HCT116 (cell line): Measurements from ENCODE around the gene ATXN7L1. TPM values are rescaled to one million over a fixed set of nuclear protein-coding genes. Genes with fewer than 3 reads are reported as not detected.

ENCODE experiments used
- ATAC-seq: fragments of 200-7000 bp; cut with Tn5 transposase; 2 replicates; pipeline ENCODE4 v1.9.1; 2020; ENCODE audit warnings: mild to moderate bottlenecking, moderate library complexity
- BruUV-seq: library from RNA; stranded (reverse); fragments of 400-500 nt; replicated peaks from 2 replicates; lab custom pipeline; 2021; lab: Mats Ljungman, UMichigan
- CTCF ChIA-PET: fragments of 300-600 bp; sonication (Branson Sonifier 250); formaldehyde crosslinking; loops from one replicate; lab custom pipeline; 2021; ENCODE audit warnings: antibody characterized with exemption; lab: Charles Lee
- POLR2A ChIA-PET: fragments of 300-600, 350-600 bp; sonication (Branson Sonifier 250); formaldehyde crosslinking; loops from one replicate; lab custom pipeline; 2021; ENCODE audit warnings: antibody characterized with exemption; lab: Charles Lee
- RAD21 ChIA-PET, 2 experiments: fragments of 300-600 bp; sonication (Branson Sonifier 250); formaldehyde crosslinking; loops; one replicate each; lab custom pipeline; 2023; ENCODE audit warnings: low total read pairs in 2 of 2; ENCODE audit not compliant: uncharacterized antibody in 2 of 2, unreplicated experiment in 2 of 2, low non-redundant PET in 1 of 2; lab: Charles Lee
- DNase-seq: peaks from one replicate; pipeline ENCODE4 v3.0.0-alpha.2; 2010; ENCODE audit warnings: low read depth, low spot score
- H2AFZ ChIP-seq: fragments of 200-600 bp; shearing (Covaris generic), sonication (generic); 2 replicates; pipeline ENCODE4 v1.6.1; 2017; ENCODE audit warnings: low read depth, mixed run types, mixed read lengths, antibody characterized with exemption, low read length; ENCODE audit not compliant: poor library complexity, severe bottlenecking
- H3K27ac ChIP-seq: 2 replicates; pipeline ENCODE4 v1.5.1; 2012; ENCODE audit warnings: low read depth, low read length
- H3K27me3 ChIP-seq: fragments of 200-600 bp; sonication (generic); 2 replicates; pipeline ENCODE4 v1.6.1; 2016; ENCODE audit warnings: mixed run types, low read length, mixed read lengths; ENCODE audit not compliant: insufficient read depth
- H3K36me3 ChIP-seq, 2 experiments: fragments of 200-500 bp in 1 of 2; fragments of 200-600 bp in 1 of 2; sonication (Bioruptor generic) in 1 of 2; sonication (generic) in 1 of 2; 2 replicates each; pipeline versions ENCODE4 v1.5.1 to v1.6.1; 2014 to 2016; ENCODE audit warnings: low read length in 2 of 2, inconsistent platforms in 1 of 2, mixed read lengths in 1 of 2, mixed run types in 1 of 2; ENCODE audit not compliant: insufficient read depth in 2 of 2, control insufficient read depth in 1 of 2
- H3K4me1 ChIP-seq, 2 experiments: fragments of 200-600 bp in 1 of 2; sonication (generic) in 1 of 2; 2 replicates each; pipeline versions ENCODE4 v1.5.1 to v1.6.1; 2012 to 2017; ENCODE audit warnings: low read length in 2 of 2, inconsistent platforms in 1 of 2, mild to moderate bottlenecking in 1 of 2, mixed read lengths in 1 of 2, mixed run types in 1 of 2, moderate library complexity in 1 of 2; ENCODE audit not compliant: insufficient read depth in 2 of 2, control insufficient read depth in 1 of 2
- H3K4me2 ChIP-seq: fragments of 200-600 bp; sonication (generic); 2 replicates; pipeline ENCODE4 v1.6.1; 2017; ENCODE audit warnings: mixed run types, low read length, mixed read lengths
- H3K4me3 ChIP-seq, 2 experiments: fragments of 200-600 bp in 1 of 2; sonication (generic) in 1 of 2; replicated peaks in 1 of 2; 2 replicates each; pipeline ENCODE4 v1.5.1; 2011 to 2016; ENCODE audit warnings: low read length in 2 of 2, control low read depth in 1 of 2, low read depth in 1 of 2, mild to moderate bottlenecking in 1 of 2, mixed read lengths in 1 of 2, mixed run types in 1 of 2
- H3K79me2 ChIP-seq: fragments of 200-600 bp; sonication (generic); 2 replicates; pipeline ENCODE4 v1.6.1; 2017; ENCODE audit warnings: mild to moderate bottlenecking, mixed run types, low read length, moderate library complexity, mixed read lengths; ENCODE audit not compliant: insufficient read depth
- H3K9ac ChIP-seq: fragments of 200-600 bp; sonication (generic); 2 replicates; pipeline ENCODE4 v1.6.1; 2016; ENCODE audit warnings: low read length, mixed read lengths
- H3K9me2 ChIP-seq: fragments of 200-600 bp; sonication (generic), shearing (Covaris generic); 2 replicates; pipeline ENCODE4 v1.6.1; 2017; ENCODE audit warnings: mixed run types, mild to moderate bottlenecking, moderate library complexity; ENCODE audit not compliant: insufficient read depth
- H3K9me3 ChIP-seq, 2 experiments: fragments of 200-500 bp in 1 of 2; fragments of 200-600 bp in 1 of 2; sonication (Bioruptor generic) in 1 of 2; sonication (generic) in 1 of 2; 2 replicates each; pipeline ENCODE4 v1.6.1; 2014 to 2017; ENCODE audit warnings: low read length in 2 of 2, mixed read lengths in 2 of 2, inconsistent platforms in 1 of 2, low read depth in 1 of 2, mild to moderate bottlenecking in 1 of 2, mixed run types in 1 of 2, moderate library complexity in 1 of 2; ENCODE audit not compliant: control insufficient read depth in 1 of 2, insufficient read depth in 1 of 2
- H4K20me1 ChIP-seq: fragments of 200-600 bp; sonication (generic), shearing (Covaris generic); 2 replicates; pipeline ENCODE4 v1.6.1; 2017; ENCODE audit warnings: mixed run types, mild to moderate bottlenecking, moderate library complexity; ENCODE audit not compliant: insufficient read depth
- JUND ChIP-seq: IDR thresholded peaks from 2 replicates; pipeline ENCODE4 v1.6.1; 2012
- RAD21 ChIP-seq: IDR thresholded peaks from 2 replicates; pipeline ENCODE4 v1.6.1; 2012; ENCODE audit warnings: low read depth, mild to moderate bottlenecking
- intact Hi-C: fragments of 100-400 bp; cut with micrococcal nuclease; formaldehyde crosslinking; loops from 2 replicates; pipeline ENCODE4 v1.10.0; 2022
- total RNA-seq: library from RNA; stranded (reverse); gene quantifications from one replicate; pipeline ENCODE4 v1.2.1, GENCODE V29; 2021; ENCODE audit not compliant: unreplicated experiment
- TF ChIP-seq, protein P1 (sequence below), 3 experiments: fragments of 200-600 bp in 1 of 3; sonication (generic) in 1 of 3; IDR thresholded peaks in 2 of 3; conservative IDR thresholded peaks in 1 of 3; 2 replicates each; pipeline ENCODE4 v1.5.1; 2012 to 2017; ENCODE audit warnings: low read depth in 2 of 3, low read length in 2 of 3, antibody characterized with exemption in 1 of 3, borderline replicate concordance in 1 of 3, control low read depth in 1 of 3, mild to moderate bottlenecking in 1 of 3, mixed read lengths in 1 of 3, mixed run types in 1 of 3, moderate library complexity in 1 of 3; ENCODE audit not compliant: insufficient read depth in 1 of 3

ATXN7L1 gene
- total RNA-seq, 1 experiment from 2014 or later: 11.5 TPM

- peak; percentile 98 for ATAC-seq
These were observed 286.9 kb downstream of the ATXN7L1 start for GRCh38 chr7:105589356-105590077.

More at GRCh38 chr7:105589356-105590077, 286.9 kb downstream of the ATXN7L1 start:
- Histone ChIP-seq H3K9me2 (no peaks in the 10 kb centered on the region), H4K20me1 (no peaks in the 10 kb centered on the region), H3K27me3 (no peaks in the 10 kb centered on the region), H3K4me2 (no peak overlapping the region), H3K9me3 (no peaks in the 10 kb centered on the region), H2AFZ (no peak overlapping the region), H3K79me2 (no peaks in the 10 kb centered on the region), H3K4me1 (no peaks in the 10 kb centered on the region), H3K36me3 (no peaks in the 10 kb centered on the region), H3K4me3 (no peak overlapping the region), H3K9ac (no peak overlapping the region), H3K27ac (no peak overlapping the region)
- CTCF ChIA-PET: interaction anchor here (0.7 to 1.7 kb wide), 9 partner anchors 8 to 706 kb away, joined by 3 to 13 read pairs (median 4); partner anchors contain the start of gene EFCAB10
- intact Hi-C loops: loop anchor here (1.0 to 10.0 kb wide), 6 partner anchors 187 to 947 kb away; no protein-coding TSS in a partner anchor
- peak; percentile 55 for DNase-seq
- RAD21 ChIA-PET: no interaction called here
- BruUV-seq: no TSS peak
- peak; percentile 91 for TF ChIP-seq RAD21
- no peak for TF ChIP-seq JUND
- TF ChIP-seq, protein P1, sequence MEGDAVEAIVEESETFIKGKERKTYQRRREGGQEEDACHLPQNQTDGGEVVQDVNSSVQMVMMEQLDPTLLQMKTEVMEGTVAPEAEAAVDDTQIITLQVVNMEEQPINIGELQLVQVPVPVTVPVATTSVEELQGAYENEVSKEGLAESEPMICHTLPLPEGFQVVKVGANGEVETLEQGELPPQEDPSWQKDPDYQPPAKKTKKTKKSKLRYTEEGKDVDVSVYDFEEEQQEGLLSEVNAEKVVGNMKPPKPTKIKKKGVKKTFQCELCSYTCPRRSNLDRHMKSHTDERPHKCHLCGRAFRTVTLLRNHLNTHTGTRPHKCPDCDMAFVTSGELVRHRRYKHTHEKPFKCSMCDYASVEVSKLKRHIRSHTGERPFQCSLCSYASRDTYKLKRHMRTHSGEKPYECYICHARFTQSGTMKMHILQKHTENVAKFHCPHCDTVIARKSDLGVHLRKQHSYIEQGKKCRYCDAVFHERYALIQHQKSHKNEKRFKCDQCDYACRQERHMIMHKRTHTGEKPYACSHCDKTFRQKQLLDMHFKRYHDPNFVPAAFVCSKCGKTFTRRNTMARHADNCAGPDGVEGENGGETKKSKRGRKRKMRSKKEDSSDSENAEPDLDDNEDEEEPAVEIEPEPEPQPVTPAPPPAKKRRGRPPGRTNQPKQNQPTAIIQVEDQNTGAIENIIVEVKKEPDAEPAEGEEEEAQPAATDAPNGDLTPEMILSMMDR (IDR thresholded peaks at IDR 0.05 in 2 of 3, conservative IDR thresholded peaks at IDR 0.05 in 1 of 3; ENCODE audit: borderline replicate concordance in 1 of 3, insufficient read depth in 1 of 3, low read depth in 2 of 3, low read length in 2 of 3): peak; percentile 71 to 76 (median 73)
- POLR2A ChIA-PET: interaction anchor here (0.6 kb wide), 1 partner anchor 170 kb away, joined by 3 read pairs; no protein-coding TSS in a partner anchor
